HepG2 (cell line): ENCODE results near the gene PPP4C. TPM values are rescaled to one million over a fixed set of nuclear protein-coding genes. Genes with fewer than 3 reads are reported as not detected.
A peak's percentile ranks its signal among the peaks of the same experiment; 100 is the strongest.

Experiments used
- GABPB1 ChIP-seq: IDR thresholded peaks from 2 replicates; pipeline ENCODE4 v1.6.1; 2016; ENCODE audit warnings: mild to moderate bottlenecking, missing genetic modification reagents, moderate library complexity, missing compliant biosample characterization
- HCFC1 ChIP-seq: fragments of 150-350 bp; IDR thresholded peaks from 2 replicates; pipeline ENCODE4 v1.6.1; 2014; ENCODE audit warnings: low read depth, low read length
- MXD4 ChIP-seq: IDR thresholded peaks from 2 replicates; pipeline ENCODE4 v1.6.1; 2016; ENCODE audit warnings: mild to moderate bottlenecking, missing biosample characterization, missing genetic modification reagents
- MYNN ChIP-seq: sonication (generic); formaldehyde crosslinking; IDR thresholded peaks from 2 replicates; pipeline ENCODE4 v1.4.0; 2020; ENCODE audit warnings: mild to moderate bottlenecking, low read depth, missing genetic modification reagents
- RBM39 ChIP-seq: fragments of 200-400 bp; formaldehyde crosslinking; IDR thresholded peaks from one replicate; pipeline ENCODE4 v1.6.1; 2018; ENCODE audit warnings: antibody characterized with exemption, mild to moderate bottlenecking, low read depth, low read length; ENCODE audit not compliant: poor library complexity, severe bottlenecking
- SETDB1 ChIP-seq: sonication (generic); formaldehyde crosslinking; IDR thresholded peaks from 2 replicates; pipeline ENCODE4 v1.5.1; 2020; ENCODE audit warnings: missing genetic modification reagents, mild to moderate bottlenecking, borderline replicate concordance
- SYNCRIP ChIP-seq: fragments of 200-400 bp; formaldehyde crosslinking; IDR thresholded peaks from 2 replicates; pipeline ENCODE4 v1.6.1; 2018; ENCODE audit warnings: mild to moderate bottlenecking, low read depth, low read length; ENCODE audit not compliant: insufficient read depth
- ZNF44 ChIP-seq: sonication (generic); formaldehyde crosslinking; IDR thresholded peaks from 2 replicates; pipeline ENCODE4 v1.5.1; 2020; ENCODE audit warnings: mild to moderate bottlenecking, missing genetic modification reagents
- ZNF720 ChIP-seq: sonication (generic); formaldehyde crosslinking; IDR thresholded peaks from 2 replicates; pipeline ENCODE4 v1.4.0; 2020; ENCODE audit warnings: missing genetic modification reagents
- ZNF790 ChIP-seq: sonication (generic); formaldehyde crosslinking; IDR thresholded peaks from 2 replicates; pipeline ENCODE4 v1.8.0; 2022; ENCODE audit warnings: missing genetic modification reagents, mild to moderate bottlenecking, borderline replicate concordance
- polyA plus RNA-seq, 8 experiments: library from polyadenylated mRNA; depleted of rRNA in 3 of 8; stranded (reverse) in 7 of 8; unstranded in 1 of 8; fragments of >200 nt; fragmentation: Illumina TruSeq in 4 of 8; extraction: Trizol in 4 of 8; gene quantifications; 2 replicates each; pipeline versions ENCODE4 v1.2.1 to v1.2.3, GENCODE V29; 2011 to 2016; ENCODE audit warnings: low read depth in 4 of 8, missing spikeins in 1 of 8, mixed read lengths in 1 of 8; ENCODE audit not compliant: insufficient read depth in 1 of 8
- total RNA-seq, 5 experiments: library from RNA; depleted of rRNA; stranded (reverse); fragments of >200 nt; fragmentation: Illumina TruSeq; extraction: Trizol; gene quantifications; 2 replicates each; pipeline ENCODE4 v1.2.3, GENCODE V29; 2016; ENCODE audit warnings: low read depth in 1 of 5
- TF ChIP-seq, protein P1 (sequence below), 2 experiments: sonication (generic) in 1 of 2; formaldehyde crosslinking in 1 of 2; IDR thresholded peaks; 2 replicates each; pipeline versions ENCODE4 v1.5.1 to v1.6.1; 2011 to 2020; ENCODE audit warnings: borderline replicate concordance in 1 of 2, low read depth in 1 of 2, low read length in 1 of 2, mild to moderate bottlenecking in 1 of 2, missing genetic modification reagents in 1 of 2, moderate library complexity in 1 of 2
- TF ChIP-seq, protein P2 (sequence below), 2 experiments: fragments of 450-650 bp in 1 of 2; sonication (generic) in 1 of 2; formaldehyde crosslinking in 1 of 2; IDR thresholded peaks; 2 replicates each; pipeline versions ENCODE4 v1.6.1 to v1.8.0; 2016 to 2022; ENCODE audit warnings: antibody characterized with exemption in 1 of 2, mild to moderate bottlenecking in 1 of 2, missing genetic modification reagents in 1 of 2
- TF ChIP-seq, protein P3 (sequence below): sonication (generic); formaldehyde crosslinking; IDR thresholded peaks from 2 replicates; pipeline ENCODE4 v1.5.0; 2020; ENCODE audit warnings: mild to moderate bottlenecking, missing genetic modification reagents

The PPP4C gene
- total and polyA plus RNA-seq, 2 of the 13 experiments (the other 11 are each of a cell fraction or from before 2014, with no cell fraction given) = 176 to 220 TPM

DNA sequence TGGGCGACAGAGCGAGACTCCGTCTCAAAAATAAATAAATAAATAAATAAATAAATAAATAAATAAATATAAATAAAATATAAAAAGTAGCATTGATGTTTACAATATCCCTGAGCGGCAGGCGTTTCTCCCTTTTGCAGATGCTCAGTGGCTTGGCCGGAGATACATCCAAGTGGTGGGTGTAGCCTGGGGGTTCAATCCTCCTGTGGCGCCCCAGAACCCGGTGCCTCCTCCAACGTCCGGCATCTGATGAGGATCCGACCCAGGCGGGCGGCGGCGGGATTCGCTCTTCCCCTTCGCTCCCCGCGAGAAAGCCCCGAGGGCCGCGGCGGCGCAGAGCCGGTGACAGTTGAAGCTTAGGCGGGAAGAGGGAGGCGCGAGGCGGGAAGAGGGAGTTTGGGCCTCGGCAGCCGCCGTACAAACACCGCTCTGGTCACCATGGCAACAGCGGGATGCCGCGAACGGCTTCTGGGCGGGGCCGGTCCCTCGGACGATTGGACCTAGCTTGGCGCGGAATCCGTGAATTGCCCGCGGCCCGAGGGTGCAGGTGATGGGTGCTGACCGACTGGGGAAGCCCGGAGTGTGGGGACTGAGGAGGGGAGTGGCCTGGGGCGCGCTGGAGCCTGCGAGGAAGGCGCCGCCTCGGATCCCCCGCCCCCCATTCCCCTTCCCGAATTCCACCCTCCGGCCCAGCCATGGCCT, 23.0 kb upstream of the PPP4C start (continued):
- TF ChIP-seq, protein P1, sequence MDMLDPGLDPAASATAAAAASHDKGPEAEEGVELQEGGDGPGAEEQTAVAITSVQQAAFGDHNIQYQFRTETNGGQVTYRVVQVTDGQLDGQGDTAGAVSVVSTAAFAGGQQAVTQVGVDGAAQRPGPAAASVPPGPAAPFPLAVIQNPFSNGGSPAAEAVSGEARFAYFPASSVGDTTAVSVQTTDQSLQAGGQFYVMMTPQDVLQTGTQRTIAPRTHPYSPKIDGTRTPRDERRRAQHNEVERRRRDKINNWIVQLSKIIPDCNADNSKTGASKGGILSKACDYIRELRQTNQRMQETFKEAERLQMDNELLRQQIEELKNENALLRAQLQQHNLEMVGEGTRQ (IDR thresholded peaks at IDR 0.05; ENCODE audit: low read depth, low read length) = no peak
- TF ChIP-seq, protein P1 (CRISPR knock-in tag; IDR thresholded peaks at IDR 0.05; ENCODE audit: borderline replicate concordance) = no peak; the same call in 1 of the 2 replicates
- TF ChIP-seq GABPB1 (peak; percentile 86), ZNF44 (peak; percentile 93), HCFC1 (peak; percentile 64), SETDB1 (CRISPR knock-in tag) (no peak), MYNN (CRISPR knock-in tag) (no peak; the same call in 1 of the 2 replicates), ZNF720 (CRISPR knock-in tag) (0 out of 2 replicates have a peak, but pooled peaks have one; percentile 91), ZNF790 (CRISPR knock-in tag) (peak; percentile 86; the same call in 1 of the 2 replicates), SYNCRIP (no peak), MXD4 (CRISPR knock-in tag) (peak; percentile 96), RBM39 (no peak)
- TF ChIP-seq, protein P2, sequence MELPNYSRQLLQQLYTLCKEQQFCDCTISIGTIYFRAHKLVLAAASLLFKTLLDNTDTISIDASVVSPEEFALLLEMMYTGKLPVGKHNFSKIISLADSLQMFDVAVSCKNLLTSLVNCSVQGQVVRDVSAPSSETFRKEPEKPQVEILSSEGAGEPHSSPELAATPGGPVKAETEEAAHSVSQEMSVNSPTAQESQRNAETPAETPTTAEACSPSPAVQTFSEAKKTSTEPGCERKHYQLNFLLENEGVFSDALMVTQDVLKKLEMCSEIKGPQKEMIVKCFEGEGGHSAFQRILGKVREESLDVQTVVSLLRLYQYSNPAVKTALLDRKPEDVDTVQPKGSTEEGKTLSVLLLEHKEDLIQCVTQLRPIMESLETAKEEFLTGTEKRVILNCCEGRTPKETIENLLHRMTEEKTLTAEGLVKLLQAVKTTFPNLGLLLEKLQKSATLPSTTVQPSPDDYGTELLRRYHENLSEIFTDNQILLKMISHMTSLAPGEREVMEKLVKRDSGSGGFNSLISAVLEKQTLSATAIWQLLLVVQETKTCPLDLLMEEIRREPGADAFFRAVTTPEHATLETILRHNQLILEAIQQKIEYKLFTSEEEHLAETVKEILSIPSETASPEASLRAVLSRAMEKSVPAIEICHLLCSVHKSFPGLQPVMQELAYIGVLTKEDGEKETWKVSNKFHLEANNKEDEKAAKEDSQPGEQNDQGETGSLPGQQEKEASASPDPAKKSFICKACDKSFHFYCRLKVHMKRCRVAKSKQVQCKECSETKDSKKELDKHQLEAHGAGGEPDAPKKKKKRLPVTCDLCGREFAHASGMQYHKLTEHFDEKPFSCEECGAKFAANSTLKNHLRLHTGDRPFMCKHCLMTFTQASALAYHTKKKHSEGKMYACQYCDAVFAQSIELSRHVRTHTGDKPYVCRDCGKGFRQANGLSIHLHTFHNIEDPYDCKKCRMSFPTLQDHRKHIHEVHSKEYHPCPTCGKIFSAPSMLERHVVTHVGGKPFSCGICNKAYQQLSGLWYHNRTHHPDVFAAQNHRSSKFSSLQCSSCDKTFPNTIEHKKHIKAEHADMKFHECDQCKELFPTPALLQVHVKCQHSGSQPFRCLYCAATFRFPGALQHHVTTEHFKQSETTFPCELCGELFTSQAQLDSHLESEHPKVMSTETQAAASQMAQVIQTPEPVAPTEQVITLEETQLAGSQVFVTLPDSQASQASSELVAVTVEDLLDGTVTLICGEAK (IDR thresholded peaks at IDR 0.05) = no peak
- TF ChIP-seq, protein P2 (CRISPR knock-in tag; IDR thresholded peaks at IDR 0.05) = peak; percentile 95
- TF ChIP-seq, protein P3, sequence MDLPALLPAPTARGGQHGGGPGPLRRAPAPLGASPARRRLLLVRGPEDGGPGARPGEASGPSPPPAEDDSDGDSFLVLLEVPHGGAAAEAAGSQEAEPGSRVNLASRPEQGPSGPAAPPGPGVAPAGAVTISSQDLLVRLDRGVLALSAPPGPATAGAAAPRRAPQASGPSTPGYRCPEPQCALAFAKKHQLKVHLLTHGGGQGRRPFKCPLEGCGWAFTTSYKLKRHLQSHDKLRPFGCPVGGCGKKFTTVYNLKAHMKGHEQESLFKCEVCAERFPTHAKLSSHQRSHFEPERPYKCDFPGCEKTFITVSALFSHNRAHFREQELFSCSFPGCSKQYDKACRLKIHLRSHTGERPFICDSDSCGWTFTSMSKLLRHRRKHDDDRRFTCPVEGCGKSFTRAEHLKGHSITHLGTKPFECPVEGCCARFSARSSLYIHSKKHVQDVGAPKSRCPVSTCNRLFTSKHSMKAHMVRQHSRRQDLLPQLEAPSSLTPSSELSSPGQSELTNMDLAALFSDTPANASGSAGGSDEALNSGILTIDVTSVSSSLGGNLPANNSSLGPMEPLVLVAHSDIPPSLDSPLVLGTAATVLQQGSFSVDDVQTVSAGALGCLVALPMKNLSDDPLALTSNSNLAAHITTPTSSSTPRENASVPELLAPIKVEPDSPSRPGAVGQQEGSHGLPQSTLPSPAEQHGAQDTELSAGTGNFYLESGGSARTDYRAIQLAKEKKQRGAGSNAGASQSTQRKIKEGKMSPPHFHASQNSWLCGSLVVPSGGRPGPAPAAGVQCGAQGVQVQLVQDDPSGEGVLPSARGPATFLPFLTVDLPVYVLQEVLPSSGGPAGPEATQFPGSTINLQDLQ (CRISPR knock-in tag) = peak; percentile 83; the same call in 1 of the 2 replicates
